HG02840 (cell line): Measurements from ENCODE around the gene ENOSF1.

Source experiments
- ATAC-seq: cut with Tn5 transposase; IDR thresholded peaks from one replicate; pipeline ENCODE4 v1.9.1; 2021; ENCODE audit warnings: mild to moderate bottlenecking, moderate library complexity, moderate number of reproducible peaks; ENCODE audit not compliant: unreplicated experiment, low FRiP score

Gene ENOSF1

DNA sequence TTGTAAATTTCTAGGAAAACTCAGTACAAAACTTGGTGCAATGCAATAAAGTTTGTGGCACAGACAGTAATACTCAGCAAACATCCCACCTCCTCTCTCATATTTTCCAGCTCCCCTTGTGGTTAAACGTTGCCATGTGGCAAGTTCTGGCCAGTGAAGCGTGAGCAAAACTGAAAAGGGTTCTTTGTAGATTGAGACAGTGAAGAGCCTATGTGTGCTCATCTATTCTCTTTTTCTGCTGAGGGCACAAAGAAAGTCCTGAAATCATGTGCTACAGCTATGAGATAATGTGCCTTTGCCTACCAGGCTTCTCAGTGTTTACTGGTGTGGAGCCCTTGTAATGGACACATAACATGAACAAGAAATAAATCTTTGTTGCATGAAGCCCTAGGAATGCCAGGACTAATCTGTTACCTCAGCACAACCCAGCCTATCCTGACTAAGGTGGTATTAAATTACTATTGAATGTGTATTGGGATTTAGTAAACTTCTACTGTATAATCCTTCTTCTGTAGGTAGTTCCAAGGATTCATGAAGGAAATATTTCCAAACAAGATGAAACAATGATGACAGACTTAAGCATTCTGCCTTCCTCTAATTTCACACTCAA is 67.9 kb downstream of the ENOSF1 start:
- ATAC-seq, result no peak

DNA sequence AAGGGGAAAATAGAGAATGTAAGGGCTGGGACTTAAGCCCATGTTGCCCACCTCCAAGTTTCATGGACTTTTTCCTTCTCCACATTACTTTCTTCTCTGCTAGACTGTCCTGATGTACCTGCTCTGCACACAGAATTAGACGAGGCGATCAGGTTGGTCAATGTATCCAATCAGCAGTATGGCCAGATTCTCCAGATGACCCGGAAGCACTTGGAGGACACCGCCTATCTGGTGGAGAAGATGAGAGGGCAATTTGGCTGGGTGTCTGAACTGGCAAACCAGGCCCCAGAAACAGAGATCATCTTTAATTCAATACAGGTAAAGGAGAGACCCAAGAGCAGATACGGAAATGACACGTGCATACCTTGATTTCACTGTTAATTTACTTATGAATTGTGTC is 71.2 kb downstream of the ENOSF1 start:
- no peak for ATAC-seq

DNA sequence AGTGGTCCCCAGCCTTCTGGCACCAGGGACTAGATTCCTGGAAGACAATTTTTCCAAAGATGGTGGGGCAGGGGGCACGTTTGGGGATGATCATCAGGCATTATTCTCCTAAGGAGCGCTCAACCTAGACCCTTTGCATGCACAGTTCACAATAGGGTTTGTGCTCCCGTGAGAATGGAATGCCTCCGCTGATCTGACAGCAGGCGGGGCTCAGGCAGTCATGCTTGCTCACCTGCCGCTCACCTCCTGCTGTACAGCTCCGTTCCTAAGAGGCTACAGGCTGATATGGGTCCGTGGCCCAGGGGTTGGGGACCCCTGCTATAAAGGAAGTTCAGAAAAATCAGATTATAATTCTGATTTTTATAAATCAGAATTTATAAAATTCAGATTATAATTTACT is 77.3 kb downstream of the ENOSF1 start:
- ATAC-seq, result no peak

DNA sequence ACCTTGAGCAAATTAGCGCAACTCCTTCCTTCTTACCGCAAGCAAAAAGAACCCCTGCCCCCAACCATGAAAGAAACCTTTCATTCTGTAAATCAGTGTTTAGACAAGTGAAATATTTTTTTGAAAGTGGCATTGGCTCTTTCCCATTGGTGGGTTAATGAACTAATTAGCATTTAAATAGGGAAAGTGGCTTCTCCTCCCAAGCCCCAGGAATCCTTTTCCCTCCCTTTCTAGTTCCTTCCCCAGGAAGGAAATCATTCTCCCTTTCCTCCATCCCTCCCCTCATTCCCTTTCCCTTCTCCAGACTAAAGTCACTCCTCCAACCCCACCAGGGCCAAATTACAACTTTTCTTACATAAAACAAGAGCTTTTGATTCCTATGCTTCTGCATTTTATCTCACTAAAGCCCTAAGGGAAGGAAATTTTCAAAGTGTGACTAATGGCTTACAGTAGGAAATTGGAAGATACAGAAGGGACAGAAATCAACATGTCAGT is 77.8 kb downstream of the ENOSF1 start:
- ATAC-seq, result no peak

DNA sequence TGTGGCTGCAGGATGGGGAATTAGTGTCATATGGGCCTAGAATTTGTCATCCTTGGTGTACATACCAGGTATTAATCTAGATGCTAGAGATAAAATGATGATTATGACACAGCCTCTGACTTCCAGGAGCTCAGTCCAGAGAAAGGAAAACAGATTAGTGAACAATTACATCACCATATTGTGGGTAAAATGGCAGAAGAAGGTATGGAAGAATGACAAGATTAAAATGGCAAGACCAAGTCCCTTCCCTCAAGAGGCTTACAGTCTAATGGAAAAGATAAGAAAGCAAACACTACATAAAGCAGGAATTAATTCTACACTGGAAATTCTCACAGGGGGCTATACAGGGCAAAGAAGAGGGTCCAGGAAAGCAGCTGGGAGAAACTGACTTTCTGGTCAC is 80.9 kb downstream of the ENOSF1 start:
- ATAC-seq, result no peak

- no peak for ATAC-seq
Observed at GRCh38 chr18:629269-630150, 82.9 kb downstream of the ENOSF1 start.

DNA sequence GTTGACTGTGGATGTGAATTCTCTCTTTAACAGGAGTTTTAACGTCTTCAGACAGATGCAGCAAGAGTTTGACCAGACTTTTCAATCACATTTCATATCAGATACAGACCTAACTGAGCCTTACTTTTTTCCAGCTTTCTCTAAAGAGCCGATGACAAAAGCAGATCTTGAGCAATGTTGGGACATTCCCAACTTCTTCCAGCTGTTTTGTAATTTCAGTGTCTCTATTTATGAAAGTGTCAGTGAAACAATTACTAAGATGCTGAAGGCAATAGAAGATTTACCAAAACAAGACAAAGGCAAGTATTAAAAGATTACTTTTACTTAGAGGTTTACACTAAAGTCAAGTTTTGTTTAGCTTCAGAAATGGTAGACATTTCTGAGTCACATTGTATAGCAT is 85.2 kb downstream of the ENOSF1 start:
- no peak for ATAC-seq

DNA sequence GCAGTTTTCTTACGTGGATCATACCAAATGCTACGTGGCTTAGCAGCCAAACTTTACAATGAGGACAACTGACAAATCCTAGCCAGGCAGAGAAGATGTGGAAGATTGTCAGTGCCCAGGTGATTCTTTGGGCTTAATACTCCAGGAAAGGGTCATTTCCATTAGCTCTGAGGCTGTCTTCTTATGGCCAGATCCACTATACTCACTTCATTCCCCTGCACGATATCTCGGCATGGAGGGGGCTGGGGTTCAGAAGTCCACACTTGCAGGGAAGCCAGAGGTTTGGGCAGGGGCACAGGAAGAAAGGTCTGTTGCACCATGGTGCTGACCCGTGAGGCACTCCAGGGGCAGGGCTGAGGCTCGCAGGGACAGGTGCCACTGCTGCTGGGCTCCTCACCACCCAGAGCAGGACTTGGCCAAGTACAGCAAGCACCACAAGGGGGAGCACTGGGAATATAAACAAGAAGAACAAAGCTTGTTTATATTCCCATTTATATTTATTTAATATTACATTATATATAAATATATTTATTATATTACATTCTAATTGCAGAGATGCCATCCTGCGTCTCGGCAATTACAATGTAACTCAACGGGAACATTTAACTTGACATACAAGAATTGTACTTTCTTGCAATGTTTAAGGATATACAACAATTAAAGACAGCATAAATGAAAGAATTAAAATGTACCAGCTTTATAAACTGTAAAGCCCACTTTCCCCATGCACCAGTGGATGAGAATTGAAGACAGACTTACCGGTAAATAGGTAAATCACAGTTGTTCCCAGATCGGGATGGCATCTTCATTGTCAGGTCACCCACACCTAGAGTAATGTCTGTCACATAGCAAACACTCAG is 88.4 kb downstream of the ENOSF1 start:
- ATAC-seq, result no peak

- ATAC-seq, result no peak
Observed at GRCh38 chr18:622289-622688, 90.1 kb downstream of the ENOSF1 start.

DNA sequence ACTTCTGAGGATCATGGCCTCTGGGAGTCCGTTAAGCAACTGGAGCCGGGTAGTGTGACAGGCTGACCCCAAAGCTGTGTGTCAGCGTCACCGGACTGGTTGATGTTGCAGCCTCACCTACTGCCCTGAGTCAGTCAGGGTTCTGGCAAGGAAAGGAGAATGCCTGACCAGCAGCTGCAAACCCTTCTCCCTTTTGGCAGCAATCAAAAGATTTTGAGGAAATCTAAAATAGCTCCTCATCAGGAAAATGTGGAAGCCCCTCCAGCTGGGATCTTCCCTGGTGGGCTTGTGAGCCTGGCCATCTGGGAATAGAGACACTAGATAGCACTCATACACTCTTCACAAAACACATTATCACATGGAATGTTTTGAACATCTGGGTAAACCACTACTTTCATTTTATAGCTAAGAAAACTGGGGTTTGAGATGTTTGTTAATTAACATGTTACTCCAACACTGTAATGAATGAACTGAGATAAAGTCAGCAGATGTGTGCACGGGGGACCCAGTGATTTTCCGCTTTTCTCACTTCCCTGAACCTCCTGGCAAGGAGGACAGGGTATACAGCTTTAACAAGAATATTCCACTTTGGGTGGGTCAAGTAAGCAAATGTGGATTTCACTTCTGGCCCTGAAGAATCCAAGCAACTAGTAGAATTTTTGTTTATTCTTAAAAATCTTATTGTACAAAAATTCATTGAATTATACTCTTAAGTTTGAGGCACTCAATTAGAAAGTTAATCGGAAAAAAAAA is 91.0 kb downstream of the ENOSF1 start:
- no peak for ATAC-seq
